Natural killer cell (primary cell): ENCODE measurements around the gene TAF9B. TPM values are rescaled to one million over a fixed set of nuclear protein-coding genes. Genes with fewer than 3 reads are reported as not detected.
"Not testable (repeated sequence)": the region's sequence is repeated elsewhere in the genome, so short reads cannot be mapped to it uniquely, and the experiment has no call there.

Source experiments
- ATAC-seq, 3 donors: fragments of 150-1000 bp in 2 of 3; fragments of 200-7000 bp in 1 of 3; cut with Tn5 transposase; 1 replicate in 1 of 3; 2 replicates in 2 of 3; pipeline ENCODE4 v1.10.0; 2021; ENCODE audit warnings: mild to moderate bottlenecking in 2 of 3, moderate library complexity in 2 of 3
- DNase-seq, 2 donors: peaks; one replicate each; pipeline versions ENCODE4 v3.0.0 to v3.0.0-alpha.2; 2013 to 2021; ENCODE audit warnings: mixed read lengths in 1 of 2
- H3K27ac ChIP-seq: one replicate; pipeline ENCODE4 v1.5.1; 2013; ENCODE audit warnings: mild to moderate bottlenecking, low read length
- H3K27me3 ChIP-seq: one replicate; pipeline ENCODE4 v1.6.1; 2013; ENCODE audit warnings: low read length; ENCODE audit not compliant: control insufficient read depth, insufficient read depth
- H3K36me3 ChIP-seq: one replicate; pipeline ENCODE4 v1.6.1; 2013; ENCODE audit warnings: low read length; ENCODE audit not compliant: control insufficient read depth, insufficient read depth
- H3K4me1 ChIP-seq: one replicate; pipeline ENCODE4 v1.6.1; 2013; ENCODE audit warnings: low read length; ENCODE audit not compliant: control insufficient read depth, insufficient read depth
- H3K4me3 ChIP-seq: one replicate; pipeline ENCODE4 v1.5.1; 2013; ENCODE audit warnings: low read length
- H3K9me3 ChIP-seq: one replicate; pipeline ENCODE4 v1.6.1; 2013; ENCODE audit warnings: low read length; ENCODE audit not compliant: control insufficient read depth, insufficient read depth
- H3K27ac Mint-ChIP-seq, 2 donors: one replicate each; pipeline ENCODE4 v1.8.0; 2022; ENCODE audit warnings: mild to moderate bottlenecking in 2 of 2, mixed read lengths in 2 of 2, moderate library complexity in 1 of 2
- H3K27me3 Mint-ChIP-seq, 2 donors: one replicate each; pipeline ENCODE4 v1.8.0; 2022; ENCODE audit warnings: low read depth in 2 of 2, mixed read lengths in 2 of 2
- H3K36me3 Mint-ChIP-seq: one replicate; pipeline ENCODE4 v1.8.0; 2022; ENCODE audit warnings: mixed read lengths
- H3K4me1 Mint-ChIP-seq, 2 donors: one replicate each; pipeline ENCODE4 v1.8.0; 2022; ENCODE audit warnings: mixed read lengths in 2 of 2
- H3K4me3 Mint-ChIP-seq: one replicate; pipeline ENCODE4 v1.8.0; 2022; ENCODE audit warnings: mild to moderate bottlenecking, moderate library complexity, mixed read lengths
- H3K9me3 Mint-ChIP-seq, 2 donors: one replicate each; pipeline ENCODE4 v1.8.0; 2022; ENCODE audit warnings: mixed read lengths in 2 of 2
- CTCF ChIP-seq: fragments of 200-600 bp; IDR thresholded peaks from one replicate; pipeline ENCODE4 v1.8.0; 2022; ENCODE audit warnings: antibody characterized with exemption
- WGBS: methylation state at CpG from one replicate; pipeline ENCODE4 v1.1.7; 2013; ENCODE audit warnings: missing lambda C conversion rate; ENCODE audit not compliant: insufficient coverage; 5-methylcytosine and 5-hydroxymethylcytosine counted together
- intact Hi-C: fragments of 100-400 bp; cut with micrococcal nuclease; formaldehyde crosslinking; loops from one replicate; pipeline ENCODE4 v1.14.2; 2022
- total RNA-seq, 4 donors: library from RNA; stranded (reverse); fragments of 120-200 nt in 1 of 4; gene quantifications; one replicate each; pipeline versions ENCODE4 v1.2.3 to v1.2.4, GENCODE V29; 2013 to 2022

TAF9B gene
- total RNA-seq, 3 donors from 2014 or later (not counting 1 experiment from before 2014, with no cell fraction given) = 5.6 to 6.8 (median 6.1) TPM

GRCh38 chrX:78168065-78168464 is 28.6 kb upstream of the TAF9B start:
- Histone ChIP-seq H3K27me3 (no peaks in the 10 kb centered on the region), H3K9me3 (no peaks in the 10 kb centered on the region), H3K36me3 (no peaks in the 10 kb centered on the region), H3K27ac (no peak overlapping the region), H3K4me1 (no peaks in the 10 kb centered on the region), H3K4me3 (no peak overlapping the region)
- H3K27ac Mint-ChIP-seq = no peak overlapping the region
- DNase-seq (no peak), ATAC-seq (no peak)
- intact Hi-C loops = no loop called here
- H3K36me3 Mint-ChIP-seq = no peaks in the 10 kb centered on the region
- TF ChIP-seq CTCF = no peak
- no peaks in the 10 kb centered on the region for H3K4me1 Mint-ChIP-seq
- no peaks in the 10 kb centered on the region for H3K27me3 Mint-ChIP-seq
- no peak overlapping the region for H3K4me3 Mint-ChIP-seq
- H3K9me3 Mint-ChIP-seq = no peaks in the 10 kb centered on the region

GRCh38 chrX:78165425-78165824 is 26.0 kb upstream of the TAF9B start:
- Mint-ChIP-seq H3K4me1 (no peaks in the 10 kb centered on the region), H3K27me3 (peaks cover 4 to 9% of the 10 kb centered on the region in 2 donors), H3K27ac (no peak overlapping the region), H3K4me3 (no peak overlapping the region), H3K36me3 (no peaks in the 10 kb centered on the region), H3K9me3 (no peaks in the 10 kb centered on the region)
- 93% methylated on average over 1 of the region's 1 CpG for WGBS
- H3K36me3 ChIP-seq = no peaks in the 10 kb centered on the region
- no peak for ATAC-seq
- no peak for TF ChIP-seq CTCF
- H3K9me3 ChIP-seq = no peaks in the 10 kb centered on the region
- intact Hi-C loops = no loop called here
- no peak for DNase-seq
- H3K27ac ChIP-seq = no peak overlapping the region
- H3K4me3 ChIP-seq = no peak overlapping the region
- no peaks in the 10 kb centered on the region for H3K4me1 ChIP-seq
- H3K27me3 ChIP-seq = no peaks in the 10 kb centered on the region

- H3K27me3 ChIP-seq, intact Hi-C loops, H3K36me3 ChIP-seq, H3K36me3 Mint-ChIP-seq, DNase-seq, H3K9me3 Mint-ChIP-seq, H3K4me1 Mint-ChIP-seq, H3K4me3 Mint-ChIP-seq, H3K9me3 ChIP-seq, H3K27ac Mint-ChIP-seq, H3K4me1 ChIP-seq, ATAC-seq, H3K4me3 ChIP-seq, H3K27ac ChIP-seq: not testable (repeated sequence)
- 92% methylated on average over 3 of the region's 4 CpGs for WGBS
- peaks cover 9 to 16% of the 10 kb centered on the region in 2 donors for H3K27me3 Mint-ChIP-seq
Measured at GRCh38 chrX:78163175-78163574, 23.7 kb upstream of the TAF9B start.

- H3K27me3 ChIP-seq, DNase-seq, H3K27ac Mint-ChIP-seq, H3K4me1 ChIP-seq, H3K4me3 ChIP-seq, H3K27ac ChIP-seq, H3K36me3 Mint-ChIP-seq, H3K36me3 ChIP-seq, ATAC-seq, H3K9me3 ChIP-seq, H3K4me1 Mint-ChIP-seq, H3K9me3 Mint-ChIP-seq, H3K4me3 Mint-ChIP-seq, intact Hi-C loops: not testable (repeated sequence)
- H3K27me3 Mint-ChIP-seq = peaks cover 13 to 20% of the 10 kb centered on the region in 2 donors
- WGBS = 96% methylated on average over 2 of the region's 4 CpGs
Measured at GRCh38 chrX:78160711-78161110, 21.3 kb upstream of the TAF9B start.

- H3K4me3 Mint-ChIP-seq, H3K27ac Mint-ChIP-seq: not testable (repeated sequence)
- WGBS = 94% methylated on average over 10 of the region's 10 CpGs
Measured at GRCh38 chrX:78157846-78158245, 18.4 kb upstream of the TAF9B start.

GRCh38 chrX:78157373-78157772 is 17.9 kb upstream of the TAF9B start:
- intact Hi-C loops, H3K4me1 ChIP-seq, ATAC-seq, H3K27ac Mint-ChIP-seq, H3K36me3 Mint-ChIP-seq, H3K36me3 ChIP-seq, H3K9me3 Mint-ChIP-seq, H3K27ac ChIP-seq, H3K27me3 ChIP-seq, H3K4me1 Mint-ChIP-seq, H3K4me3 ChIP-seq, DNase-seq, H3K9me3 ChIP-seq, H3K4me3 Mint-ChIP-seq: not testable (repeated sequence)
- peaks cover 19 to 25% of the 10 kb centered on the region in 2 donors for H3K27me3 Mint-ChIP-seq
- 92% methylated on average over 2 of the region's 2 CpGs for WGBS

More at GRCh38 chrX:78157846-78158245, 18.4 kb upstream of the TAF9B start:
- H3K4me1 ChIP-seq, H3K9me3 Mint-ChIP-seq, H3K36me3 ChIP-seq, H3K27me3 ChIP-seq, H3K27ac ChIP-seq, H3K9me3 ChIP-seq, DNase-seq, intact Hi-C loops, H3K4me1 Mint-ChIP-seq, ATAC-seq, H3K36me3 Mint-ChIP-seq, H3K4me3 ChIP-seq: not testable (repeated sequence)
- peaks cover 19 to 25% of the 10 kb centered on the region in 2 donors for H3K27me3 Mint-ChIP-seq

- 100% methylated on average over 2 of the region's 5 CpGs for WGBS
- H3K4me1 ChIP-seq, intact Hi-C loops, H3K27ac Mint-ChIP-seq, H3K27me3 ChIP-seq, ATAC-seq, H3K27ac ChIP-seq, H3K9me3 ChIP-seq, H3K4me3 Mint-ChIP-seq, H3K36me3 Mint-ChIP-seq, H3K36me3 ChIP-seq, H3K4me1 Mint-ChIP-seq, H3K9me3 Mint-ChIP-seq, DNase-seq, H3K4me3 ChIP-seq: not testable (repeated sequence)
- H3K27me3 Mint-ChIP-seq = peaks cover 1 to 12% of the 10 kb centered on the region in 2 donors
Measured at GRCh38 chrX:78147002-78147540, 7.6 kb upstream of the TAF9B start.
